Activated CD8-positive, alpha-beta memory T cell treated with anti-CD3 and anti-CD28 coated beads for 48 hours (primary cell): Measurements from ENCODE around the gene ENTPD1.
"Not testable (repeated sequence)": the region's sequence is repeated elsewhere in the genome, so short reads cannot be mapped to it uniquely, and the experiment has no call there.

Source experiments
- DNase-seq, 3 experiments: peaks; one replicate each; pipeline ENCODE4 v3.0.0-alpha.2; 2020; ENCODE audit warnings: low read depth in 2 of 3, low spot score in 2 of 3

Gene ENTPD1

GRCh38 chr10:95909561-95909960, 153.6 kb downstream of the ENTPD1 start:
- no peak for DNase-seq

GRCh38 chr10:95916039-95916438, 160.1 kb downstream of the ENTPD1 start:
- DNase-seq: not testable (repeated sequence)
